HepG2 (cell line): Measurements from ENCODE around the gene STK40. TPM values are rescaled to one million over a fixed set of nuclear protein-coding genes. Genes with fewer than 3 reads are reported as not detected.
A peak's percentile ranks its signal among the peaks of the same experiment; 100 is the strongest.

Experiments used
- ELF3 ChIP-seq: IDR thresholded peaks from 2 replicates; pipeline ENCODE4 v1.6.1; 2016; ENCODE audit warnings: missing genetic modification reagents, missing compliant biosample characterization
- FOXK2 ChIP-seq: fragments of 450-650 bp; IDR thresholded peaks from 2 replicates; pipeline ENCODE4 v1.6.1; 2016
- GATAD1 ChIP-seq: IDR thresholded peaks from 2 replicates; pipeline ENCODE4 v1.6.1; 2016; ENCODE audit warnings: missing genetic modification reagents, missing compliant biosample characterization
- GLI4 ChIP-seq: sonication (generic); formaldehyde crosslinking; IDR thresholded peaks from 2 replicates; pipeline ENCODE4 v1.5.1; 2020; ENCODE audit warnings: missing genetic modification reagents, mild to moderate bottlenecking, moderate library complexity, borderline replicate concordance
- HNRNPLL ChIP-seq: fragments of 200-400 bp; formaldehyde crosslinking; IDR thresholded peaks from 2 replicates; pipeline ENCODE4 v1.6.1; 2017; ENCODE audit warnings: mild to moderate bottlenecking, low read depth, low read length; ENCODE audit not compliant: poor library complexity, severe bottlenecking
- KDM6A ChIP-seq: IDR thresholded peaks from 2 replicates; pipeline ENCODE4 v1.6.1; 2016; ENCODE audit warnings: low read depth
- KLF9 ChIP-seq: IDR thresholded peaks from 2 replicates; pipeline ENCODE4 v1.6.1; 2016; ENCODE audit warnings: low read depth
- MXD4 ChIP-seq: IDR thresholded peaks from 2 replicates; pipeline ENCODE4 v1.6.1; 2016; ENCODE audit warnings: mild to moderate bottlenecking, missing biosample characterization, missing genetic modification reagents
- TFAP4 ChIP-seq: sonication (generic); IDR thresholded peaks from 2 replicates; pipeline ENCODE4 v1.6.1; 2016; ENCODE audit warnings: low read depth, borderline replicate concordance
- ZNF124 ChIP-seq: sonication (generic); formaldehyde crosslinking; IDR thresholded peaks from 2 replicates; pipeline ENCODE4 v1.4.0; 2020; ENCODE audit warnings: missing genetic modification reagents
- ZNF468 ChIP-seq: sonication (generic); formaldehyde crosslinking; IDR thresholded peaks from 2 replicates; pipeline ENCODE4 v1.8.0; 2022; ENCODE audit warnings: mild to moderate bottlenecking, moderate library complexity, missing genetic modification reagents
- ZNF704 ChIP-seq: sonication (generic); formaldehyde crosslinking; IDR thresholded peaks from 2 replicates; pipeline ENCODE4 v1.8.1; 2023; ENCODE audit warnings: mild to moderate bottlenecking, inconsistent platforms, moderate library complexity, missing genetic modification reagents, borderline replicate concordance
- ZNF737 ChIP-seq: sonication (generic); formaldehyde crosslinking; IDR thresholded peaks from 2 replicates; pipeline ENCODE4 v1.5.0; 2020; ENCODE audit warnings: missing genetic modification reagents, mild to moderate bottlenecking, borderline replicate concordance
- ZNF749 ChIP-seq: sonication (generic); formaldehyde crosslinking; IDR thresholded peaks from 2 replicates; pipeline ENCODE4 v1.8.0; 2022; ENCODE audit warnings: mild to moderate bottlenecking, missing genetic modification reagents, moderate library complexity, borderline replicate concordance
- ZZZ3 ChIP-seq: sonication (generic); formaldehyde crosslinking; IDR thresholded peaks from 2 replicates; pipeline ENCODE4 v1.4.0; 2020; ENCODE audit warnings: missing genetic modification reagents, mild to moderate bottlenecking, borderline replicate concordance
- polyA plus RNA-seq, 8 experiments: library from polyadenylated mRNA; depleted of rRNA in 3 of 8; stranded (reverse) in 7 of 8; unstranded in 1 of 8; fragments of >200 nt; fragmentation: Illumina TruSeq in 4 of 8; extraction: Trizol in 4 of 8; gene quantifications; 2 replicates each; pipeline versions ENCODE4 v1.2.1 to v1.2.3, GENCODE V29; 2011 to 2016; ENCODE audit warnings: low read depth in 4 of 8, missing spikeins in 1 of 8, mixed read lengths in 1 of 8; ENCODE audit not compliant: insufficient read depth in 1 of 8
- total RNA-seq, 5 experiments: library from RNA; depleted of rRNA; stranded (reverse); fragments of >200 nt; fragmentation: Illumina TruSeq; extraction: Trizol; gene quantifications; 2 replicates each; pipeline ENCODE4 v1.2.3, GENCODE V29; 2016; ENCODE audit warnings: low read depth in 1 of 5
- TF ChIP-seq, protein P1 (sequence below): sonication (generic); formaldehyde crosslinking; IDR thresholded peaks from 2 replicates; pipeline ENCODE4 v1.4.0; 2020; ENCODE audit warnings: mild to moderate bottlenecking, missing genetic modification reagents
- TF ChIP-seq, protein P2 (sequence below): sonication (generic); formaldehyde crosslinking; IDR thresholded peaks from 2 replicates; pipeline ENCODE4 v1.4.0; 2020; ENCODE audit warnings: missing genetic modification reagents, borderline replicate concordance
- TF ChIP-seq, protein P3 (sequence below): sonication (generic); formaldehyde crosslinking; IDR thresholded peaks from 2 replicates; pipeline ENCODE4 v1.4.0; 2020; ENCODE audit warnings: mild to moderate bottlenecking, missing genetic modification reagents, borderline replicate concordance

STK40 gene
- total and polyA plus RNA-seq, 2 of the 13 experiments (the other 11 are each of a cell fraction or from before 2014, with no cell fraction given): 33.8 to 35.1 TPM

DNA sequence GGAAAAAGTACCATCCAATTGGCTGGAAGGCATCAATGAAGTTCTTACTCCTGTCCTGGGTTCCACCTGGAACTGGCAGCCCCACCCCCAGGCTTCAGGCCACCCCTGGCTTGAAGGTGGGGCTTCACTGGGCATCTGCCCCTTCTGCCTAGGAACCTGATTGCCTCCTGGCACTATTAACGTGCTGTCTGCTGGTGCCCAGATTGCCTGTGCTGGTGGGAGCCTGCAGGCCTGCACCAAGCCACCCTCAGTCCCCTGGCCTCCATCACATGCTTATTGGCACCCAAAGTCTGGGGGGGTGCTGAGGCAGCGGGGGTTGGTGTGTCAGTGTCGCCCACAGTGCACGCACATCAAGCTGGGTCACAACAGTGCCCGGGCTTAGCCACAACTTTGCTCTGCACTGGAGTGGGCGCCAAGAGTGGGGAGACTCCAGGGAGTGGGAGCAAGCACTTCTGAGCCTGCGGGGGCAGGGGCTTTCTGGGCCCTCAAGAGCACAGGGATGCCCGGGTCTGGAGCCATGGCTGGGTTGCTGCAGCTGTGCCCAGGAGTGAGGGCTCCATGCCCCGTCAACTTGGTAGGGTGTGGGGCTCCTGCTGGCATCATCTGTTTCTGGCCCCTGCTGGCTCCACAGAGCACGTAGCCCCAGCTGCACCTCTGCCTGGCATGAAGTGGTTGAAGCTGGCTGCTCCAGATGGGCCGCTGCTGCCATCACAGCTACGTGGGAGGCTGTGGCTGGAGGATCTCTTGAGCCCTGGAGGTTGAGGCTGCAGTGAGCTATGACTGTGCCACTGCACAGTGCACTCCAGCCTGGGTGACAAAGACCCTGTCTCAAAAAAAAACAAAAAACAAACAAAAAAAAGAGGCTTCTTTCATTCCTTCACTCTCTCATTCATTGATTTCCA is 16.1 kb upstream of the STK40 start (continued):
- TF ChIP-seq, protein P1, sequence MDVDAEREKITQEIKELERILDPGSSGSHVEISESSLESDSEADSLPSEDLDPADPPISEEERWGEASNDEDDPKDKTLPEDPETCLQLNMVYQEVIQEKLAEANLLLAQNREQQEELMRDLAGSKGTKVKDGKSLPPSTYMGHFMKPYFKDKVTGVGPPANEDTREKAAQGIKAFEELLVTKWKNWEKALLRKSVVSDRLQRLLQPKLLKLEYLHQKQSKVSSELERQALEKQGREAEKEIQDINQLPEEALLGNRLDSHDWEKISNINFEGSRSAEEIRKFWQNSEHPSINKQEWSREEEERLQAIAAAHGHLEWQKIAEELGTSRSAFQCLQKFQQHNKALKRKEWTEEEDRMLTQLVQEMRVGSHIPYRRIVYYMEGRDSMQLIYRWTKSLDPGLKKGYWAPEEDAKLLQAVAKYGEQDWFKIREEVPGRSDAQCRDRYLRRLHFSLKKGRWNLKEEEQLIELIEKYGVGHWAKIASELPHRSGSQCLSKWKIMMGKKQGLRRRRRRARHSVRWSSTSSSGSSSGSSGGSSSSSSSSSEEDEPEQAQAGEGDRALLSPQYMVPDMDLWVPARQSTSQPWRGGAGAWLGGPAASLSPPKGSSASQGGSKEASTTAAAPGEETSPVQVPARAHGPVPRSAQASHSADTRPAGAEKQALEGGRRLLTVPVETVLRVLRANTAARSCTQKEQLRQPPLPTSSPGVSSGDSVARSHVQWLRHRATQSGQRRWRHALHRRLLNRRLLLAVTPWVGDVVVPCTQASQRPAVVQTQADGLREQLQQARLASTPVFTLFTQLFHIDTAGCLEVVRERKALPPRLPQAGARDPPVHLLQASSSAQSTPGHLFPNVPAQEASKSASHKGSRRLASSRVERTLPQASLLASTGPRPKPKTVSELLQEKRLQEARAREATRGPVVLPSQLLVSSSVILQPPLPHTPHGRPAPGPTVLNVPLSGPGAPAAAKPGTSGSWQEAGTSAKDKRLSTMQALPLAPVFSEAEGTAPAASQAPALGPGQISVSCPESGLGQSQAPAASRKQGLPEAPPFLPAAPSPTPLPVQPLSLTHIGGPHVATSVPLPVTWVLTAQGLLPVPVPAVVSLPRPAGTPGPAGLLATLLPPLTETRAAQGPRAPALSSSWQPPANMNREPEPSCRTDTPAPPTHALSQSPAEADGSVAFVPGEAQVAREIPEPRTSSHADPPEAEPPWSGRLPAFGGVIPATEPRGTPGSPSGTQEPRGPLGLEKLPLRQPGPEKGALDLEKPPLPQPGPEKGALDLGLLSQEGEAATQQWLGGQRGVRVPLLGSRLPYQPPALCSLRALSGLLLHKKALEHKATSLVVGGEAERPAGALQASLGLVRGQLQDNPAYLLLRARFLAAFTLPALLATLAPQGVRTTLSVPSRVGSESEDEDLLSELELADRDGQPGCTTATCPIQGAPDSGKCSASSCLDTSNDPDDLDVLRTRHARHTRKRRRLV (CRISPR knock-in tag): no peak
- TF ChIP-seq HNRNPLL (no peak), GLI4 (no peak), ZNF737 (CRISPR knock-in tag) (no peak), ZNF749 (CRISPR knock-in tag) (no peak), KDM6A (CRISPR knock-in tag) (no peak), ELF3 (no peak), KLF9 (CRISPR knock-in tag) (no peak), TFAP4 (0 out of 2 replicates have a peak, but pooled peaks have one; percentile 22), FOXK2 (no peak), GATAD1 (no peak), ZNF468 (no peak), MXD4 (CRISPR knock-in tag) (no peak), ZNF124 (CRISPR knock-in tag) (no peak), ZNF704 (CRISPR knock-in tag) (0 out of 2 replicates have a peak, but pooled peaks have one; percentile 26), ZZZ3 (no peak)
- TF ChIP-seq, protein P2, sequence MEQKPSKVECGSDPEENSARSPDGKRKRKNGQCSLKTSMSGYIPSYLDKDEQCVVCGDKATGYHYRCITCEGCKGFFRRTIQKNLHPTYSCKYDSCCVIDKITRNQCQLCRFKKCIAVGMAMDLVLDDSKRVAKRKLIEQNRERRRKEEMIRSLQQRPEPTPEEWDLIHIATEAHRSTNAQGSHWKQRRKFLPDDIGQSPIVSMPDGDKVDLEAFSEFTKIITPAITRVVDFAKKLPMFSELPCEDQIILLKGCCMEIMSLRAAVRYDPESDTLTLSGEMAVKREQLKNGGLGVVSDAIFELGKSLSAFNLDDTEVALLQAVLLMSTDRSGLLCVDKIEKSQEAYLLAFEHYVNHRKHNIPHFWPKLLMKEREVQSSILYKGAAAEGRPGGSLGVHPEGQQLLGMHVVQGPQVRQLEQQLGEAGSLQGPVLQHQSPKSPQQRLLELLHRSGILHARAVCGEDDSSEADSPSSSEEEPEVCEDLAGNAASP: no peak
- TF ChIP-seq, protein P3, sequence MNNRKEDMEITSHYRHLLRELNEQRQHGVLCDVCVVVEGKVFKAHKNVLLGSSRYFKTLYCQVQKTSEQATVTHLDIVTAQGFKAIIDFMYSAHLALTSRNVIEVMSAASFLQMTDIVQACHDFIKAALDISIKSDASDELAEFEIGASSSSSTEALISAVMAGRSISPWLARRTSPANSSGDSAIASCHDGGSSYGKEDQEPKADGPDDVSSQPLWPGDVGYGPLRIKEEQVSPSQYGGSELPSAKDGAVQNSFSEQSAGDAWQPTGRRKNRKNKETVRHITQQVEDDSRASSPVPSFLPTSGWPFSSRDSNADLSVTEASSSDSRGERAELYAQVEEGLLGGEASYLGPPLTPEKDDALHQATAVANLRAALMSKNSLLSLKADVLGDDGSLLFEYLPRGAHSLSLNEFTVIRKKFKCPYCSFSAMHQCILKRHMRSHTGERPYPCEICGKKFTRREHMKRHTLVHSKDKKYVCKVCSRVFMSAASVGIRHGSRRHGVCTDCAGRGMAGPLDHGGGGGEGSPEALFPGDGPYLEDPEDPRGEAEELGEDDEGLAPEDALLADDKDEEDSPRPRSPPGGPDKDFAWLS (CRISPR knock-in tag): no peak
